ENCODE results near the gene ERCC1. TPM values are rescaled to one million over a fixed set of nuclear protein-coding genes. Genes with fewer than 3 reads are reported as not detected.

ERCC1 gene
- total and polyA plus RNA-seq, 2 of the 13 experiments (the other 11 are each of a cell fraction or from before 2014, with no cell fraction given) = 40.0 to 66.4 TPM

- TF ChIP-seq AHDC1 (CRISPR knock-in tag; IDR thresholded peaks at IDR 0.05; ENCODE audit: borderline replicate concordance) = no peak
- 0 out of 2 replicates have a peak, but pooled peaks have one; percentile 17 for TF ChIP-seq POGZ (CRISPR knock-in tag; IDR thresholded peaks at IDR 0.05)
- TF ChIP-seq TFAP4 (IDR thresholded peaks at IDR 0.05; ENCODE audit: borderline replicate concordance, low read depth) = peak; percentile 67; the same call in 1 of the 2 replicates
- TF ChIP-seq SALL1 (CRISPR knock-in tag; IDR thresholded peaks at IDR 0.05) = peak; percentile 63
- no peak for TF ChIP-seq NFIB (CRISPR knock-in tag; IDR thresholded peaks at IDR 0.05; ENCODE audit: borderline replicate concordance)
- TF ChIP-seq BCL6 (CRISPR knock-in tag; IDR thresholded peaks at IDR 0.05) = peak; percentile 70
- TF ChIP-seq ETV5 (CRISPR knock-in tag; IDR thresholded peaks at IDR 0.05; ENCODE audit: borderline replicate concordance) = peak; percentile 98
- no peak for TF ChIP-seq TBX3 (IDR thresholded peaks at IDR 0.05; ENCODE audit: borderline replicate concordance)
- 0 out of 2 replicates have a peak, but pooled peaks have one; percentile 36 for TF ChIP-seq ZNF563 (CRISPR knock-in tag; IDR thresholded peaks at IDR 0.05)
- TF ChIP-seq ZNF337 (CRISPR knock-in tag; IDR thresholded peaks at IDR 0.05; ENCODE audit: borderline replicate concordance, low read depth) = no peak
- peak; percentile 94 for TF ChIP-seq CEBPB (IDR thresholded peaks at IDR 0.05; ENCODE audit: borderline replicate concordance, low read depth, low read length)
- peak; percentile 75 for TF ChIP-seq TBX2 (CRISPR knock-in tag; IDR thresholded peaks at IDR 0.05; ENCODE audit: borderline replicate concordance)
- TF ChIP-seq BRCA1 (CRISPR knock-in tag; IDR thresholded peaks at IDR 0.05) = no peak
- TF ChIP-seq ZNF878 (CRISPR knock-in tag; IDR thresholded peaks at IDR 0.05) = no peak
- no peak for TF ChIP-seq ZNF615 (CRISPR knock-in tag; IDR thresholded peaks at IDR 0.05; ENCODE audit: borderline replicate concordance)
- no peak for TF ChIP-seq ATF4 (CRISPR knock-in tag; IDR thresholded peaks at IDR 0.05)
- TF ChIP-seq SP1 (IDR thresholded peaks at IDR 0.05) = no peak
- TF ChIP-seq SP1 (CRISPR knock-in tag; IDR thresholded peaks at IDR 0.05) = peak; percentile 75
- TF ChIP-seq FOXA3 (CRISPR knock-in tag; IDR thresholded peaks at IDR 0.05) = peak; percentile 52
- no peak for TF ChIP-seq FOXA1 (IDR thresholded peaks at IDR 0.05)
- TF ChIP-seq FOXA1 (CRISPR knock-in tag; IDR thresholded peaks at IDR 0.05) = 0 out of 2 replicates have a peak, but pooled peaks have one; percentile 34
- no peak for TF ChIP-seq ZNF879 (CRISPR knock-in tag; IDR thresholded peaks at IDR 0.05)
- no peak for TF ChIP-seq KAT2B (IDR thresholded peaks at IDR 0.05; ENCODE audit: borderline replicate concordance, low read depth, low read length)
These were observed 20.0 kb upstream of the ERCC1 start (continued) for GRCh38 chr19:45443462-45444317.
